ENCODE results near the gene WHRN.

The WHRN gene

DNA sequence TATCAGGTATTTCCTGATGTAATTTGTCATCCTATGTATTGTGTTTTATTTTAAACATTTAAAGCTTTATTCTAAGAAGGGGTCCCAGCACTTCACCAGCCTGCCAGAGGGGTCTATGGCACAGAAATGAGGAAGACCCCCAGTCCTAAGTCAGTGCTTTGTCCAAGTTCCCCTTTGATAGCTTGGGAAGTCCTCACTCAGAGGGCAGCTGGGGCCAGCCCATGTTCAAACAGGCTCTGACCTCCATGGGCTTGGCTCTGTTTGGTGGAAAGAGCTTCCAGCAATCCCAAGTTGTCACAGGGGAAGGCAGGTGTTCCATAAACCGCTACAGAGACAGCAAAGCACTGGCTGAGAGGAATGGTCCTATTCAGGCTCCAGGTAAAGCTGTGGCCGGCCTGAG, 90.9 kb downstream of the WHRN start:
- no peak for DNase-seq

DNA sequence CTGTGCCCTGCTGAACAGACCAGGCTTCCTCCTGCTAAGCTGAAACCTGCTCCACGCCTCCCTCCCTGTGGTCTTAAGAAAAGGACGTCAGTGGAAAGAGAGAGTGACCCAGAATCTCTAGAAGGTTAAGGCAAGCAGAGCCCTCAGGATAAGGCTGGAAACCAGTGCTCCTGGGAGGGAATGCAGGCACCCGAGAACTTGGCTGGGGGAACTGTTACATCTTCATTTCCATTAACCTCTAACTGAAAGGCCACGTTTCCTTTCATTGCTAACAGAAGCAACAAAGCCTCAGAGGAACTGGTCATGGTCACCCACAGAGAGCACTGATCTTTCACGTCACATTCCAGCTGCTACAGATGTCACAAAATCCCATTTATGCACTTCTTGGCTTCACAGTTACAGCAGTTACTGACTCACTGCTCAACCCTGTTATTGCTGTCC, 91.4 kb downstream of the WHRN start:
- DNase-seq, result no peak

DNA sequence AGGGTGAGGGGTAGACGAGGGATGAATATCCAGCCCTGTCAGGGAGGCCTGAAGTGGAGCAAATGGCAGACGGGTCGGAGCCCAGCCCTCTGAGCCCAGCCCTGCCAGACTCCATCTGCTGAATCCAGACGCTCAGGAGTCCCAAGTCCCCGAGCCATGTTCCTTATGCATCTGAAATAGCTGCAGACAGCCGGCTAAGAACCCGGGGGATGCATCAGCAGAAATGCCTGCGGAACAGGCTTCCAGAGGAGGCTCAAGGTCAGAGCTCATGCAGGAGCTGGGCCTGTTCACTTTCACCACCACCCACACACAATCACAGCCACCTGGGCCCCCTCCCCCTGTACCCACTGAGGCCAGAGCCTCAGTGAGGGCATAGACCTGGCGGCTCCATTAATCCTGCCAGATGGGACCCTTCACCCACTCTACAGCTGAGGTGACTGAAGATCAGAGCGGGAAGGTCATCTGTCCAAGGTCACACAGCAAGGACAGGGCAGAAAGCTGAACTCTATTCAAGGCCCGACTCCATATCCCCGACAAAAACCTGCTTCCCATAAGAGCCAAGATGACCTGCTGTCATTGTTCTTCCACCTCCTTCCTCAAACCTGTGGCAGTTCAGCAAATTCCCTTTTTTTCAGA, 93.1 kb downstream of the WHRN start:
- DNase-seq, result no peak

DNA sequence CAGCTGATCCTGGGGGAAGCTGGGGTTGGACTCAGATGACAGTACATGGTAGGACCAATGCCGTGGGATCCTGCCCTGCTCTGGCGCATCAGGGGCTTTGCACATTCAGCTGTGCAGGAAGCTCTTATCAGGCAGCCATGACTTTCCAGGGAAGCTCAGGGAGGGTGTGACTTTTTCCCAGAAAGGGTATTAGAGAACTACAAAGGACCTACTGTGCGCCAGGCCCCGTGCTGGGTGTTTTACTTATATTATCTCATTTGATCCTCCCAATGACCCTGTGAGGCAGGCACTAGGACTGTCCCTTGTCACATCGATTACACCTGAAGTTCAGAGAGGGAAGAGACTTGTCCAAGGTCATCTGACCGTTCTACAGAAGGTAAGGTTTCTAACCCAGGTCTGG, 93.8 kb downstream of the WHRN start:
- no peak for DNase-seq

DNA sequence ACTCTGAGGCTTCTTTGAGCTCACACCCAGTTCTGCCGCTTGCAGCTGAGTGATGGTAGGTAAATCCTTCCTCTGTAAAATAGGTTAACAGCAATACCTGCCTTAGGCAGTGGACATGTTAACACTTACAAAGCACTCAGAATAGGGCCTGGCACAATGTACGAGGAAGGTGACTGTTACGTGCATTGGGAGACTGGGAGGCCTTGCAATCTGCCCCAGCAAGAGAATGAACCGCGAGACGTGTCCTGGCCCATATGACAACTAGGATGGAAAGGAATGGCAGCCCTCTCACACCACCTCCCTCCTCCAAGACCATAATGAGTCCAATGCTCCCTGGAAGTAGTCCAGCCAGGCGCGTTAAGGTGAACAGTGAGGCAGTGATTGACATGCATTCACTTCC, 94.4 kb downstream of the WHRN start:
- no peak for DNase-seq

DNA sequence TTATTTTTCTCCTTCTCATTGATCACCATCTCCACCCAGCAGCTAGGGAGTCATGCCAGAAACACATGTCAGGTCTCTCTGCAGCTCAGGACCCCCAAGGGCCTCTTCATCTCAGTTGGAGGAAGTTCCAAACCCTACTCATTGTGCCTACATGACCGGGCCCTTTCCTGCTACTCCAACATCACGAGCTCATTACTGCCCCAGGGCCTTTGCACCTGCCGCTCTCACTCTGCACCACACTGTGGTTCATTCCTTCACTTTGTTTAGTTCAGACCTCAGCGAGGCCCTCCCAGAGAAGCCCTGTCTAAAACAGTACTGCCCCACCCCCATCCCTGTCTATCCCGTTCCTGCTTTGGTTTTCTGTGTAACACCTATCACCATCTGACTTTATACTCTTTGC, 95.4 kb downstream of the WHRN start:
- DNase-seq, result no peak

DNA sequence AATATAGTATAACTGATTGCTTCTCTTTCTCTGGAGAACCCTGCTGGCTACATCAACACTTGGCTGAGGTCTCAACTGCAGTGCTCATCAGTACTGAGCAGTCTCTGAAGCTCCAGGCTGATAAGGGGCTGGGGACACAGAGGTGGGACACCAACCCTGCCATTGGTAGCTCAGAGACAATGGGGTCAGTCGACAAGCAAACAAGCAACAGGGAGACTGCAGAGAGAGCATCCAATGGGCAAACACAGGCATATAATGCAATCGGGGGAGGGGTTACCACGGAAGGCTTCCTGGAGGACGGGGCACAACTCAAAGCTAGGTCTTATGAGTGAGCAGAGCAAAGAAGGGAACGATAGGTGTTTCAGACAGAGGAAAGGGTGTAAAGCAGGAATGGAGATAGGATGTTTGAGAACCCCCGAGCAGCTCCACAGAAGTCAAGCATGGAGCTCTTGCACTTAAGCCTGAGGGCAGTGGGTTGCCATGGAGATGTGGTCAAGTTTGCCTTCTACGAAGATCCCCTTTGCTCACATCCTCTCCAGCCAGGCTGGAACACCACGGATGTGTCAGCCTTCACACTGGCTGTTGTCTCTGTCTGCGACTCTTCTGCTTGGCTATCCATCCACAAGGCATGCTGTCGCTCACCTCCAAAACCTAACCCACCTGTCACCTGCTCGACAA, 96.0 kb downstream of the WHRN start:
- no peak for DNase-seq

DNA sequence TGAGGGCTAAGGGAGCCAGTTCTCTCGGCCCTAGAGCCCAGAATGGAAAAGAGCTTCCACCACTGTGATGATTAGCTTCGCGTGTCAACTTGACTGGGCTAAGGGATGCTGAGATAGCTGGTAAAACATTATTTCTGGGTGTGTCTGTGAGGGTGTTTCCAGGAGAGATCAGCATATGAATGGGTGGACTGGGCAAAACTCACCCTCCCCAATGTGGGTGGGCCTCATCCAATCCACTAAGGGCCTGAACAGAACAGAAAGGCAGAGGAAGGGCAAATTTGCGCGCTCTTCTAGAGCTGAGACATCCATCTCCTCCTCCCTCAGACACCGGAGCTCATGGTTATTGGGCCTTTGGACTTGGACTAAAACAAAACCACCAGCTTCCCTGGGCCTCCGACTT, 96.6 kb downstream of the WHRN start:
- no peak for DNase-seq

DNA sequence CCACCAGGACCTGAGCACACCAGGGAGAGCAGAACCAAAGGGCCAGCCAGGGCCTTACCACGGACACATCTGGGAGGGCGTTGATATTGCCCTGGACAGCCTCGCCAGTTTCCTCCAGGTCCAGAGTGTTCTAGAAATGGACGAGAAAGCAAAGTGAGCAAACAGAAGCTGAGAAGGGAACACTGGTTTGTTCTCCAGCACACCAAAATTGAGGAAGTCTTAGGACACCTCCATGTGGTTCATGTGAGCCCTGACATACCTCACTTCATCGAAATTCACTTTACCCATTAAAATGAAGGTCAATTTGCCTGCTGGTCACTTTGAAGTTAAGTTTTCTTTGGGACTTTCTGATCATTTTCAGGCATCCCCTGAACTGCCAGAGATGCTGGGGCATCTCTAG, 97.4 kb downstream of the WHRN start:
- DNase-seq, result no peak

DNA sequence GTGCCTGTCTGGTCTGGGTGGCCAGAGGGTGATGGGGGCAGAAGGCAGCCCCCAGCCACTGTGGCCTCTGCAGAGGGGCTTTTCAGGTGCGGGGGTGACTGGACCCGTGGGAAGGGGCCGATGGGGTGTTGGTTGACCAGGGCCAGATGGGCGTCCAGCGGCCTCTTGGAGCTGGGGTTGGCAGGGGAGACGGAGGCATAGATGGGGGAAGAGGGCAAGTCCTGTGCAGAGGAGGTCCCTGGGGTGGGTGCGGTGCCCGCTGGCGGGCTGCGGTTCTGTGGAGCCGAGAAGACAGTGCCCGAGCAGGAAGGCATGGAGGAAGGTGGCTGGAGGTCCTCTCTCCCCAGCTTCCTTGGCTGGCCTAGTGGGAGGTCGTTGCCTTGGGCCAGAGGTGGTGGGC, 98.8 kb downstream of the WHRN start:
- DNase-seq, result no peak

DNA sequence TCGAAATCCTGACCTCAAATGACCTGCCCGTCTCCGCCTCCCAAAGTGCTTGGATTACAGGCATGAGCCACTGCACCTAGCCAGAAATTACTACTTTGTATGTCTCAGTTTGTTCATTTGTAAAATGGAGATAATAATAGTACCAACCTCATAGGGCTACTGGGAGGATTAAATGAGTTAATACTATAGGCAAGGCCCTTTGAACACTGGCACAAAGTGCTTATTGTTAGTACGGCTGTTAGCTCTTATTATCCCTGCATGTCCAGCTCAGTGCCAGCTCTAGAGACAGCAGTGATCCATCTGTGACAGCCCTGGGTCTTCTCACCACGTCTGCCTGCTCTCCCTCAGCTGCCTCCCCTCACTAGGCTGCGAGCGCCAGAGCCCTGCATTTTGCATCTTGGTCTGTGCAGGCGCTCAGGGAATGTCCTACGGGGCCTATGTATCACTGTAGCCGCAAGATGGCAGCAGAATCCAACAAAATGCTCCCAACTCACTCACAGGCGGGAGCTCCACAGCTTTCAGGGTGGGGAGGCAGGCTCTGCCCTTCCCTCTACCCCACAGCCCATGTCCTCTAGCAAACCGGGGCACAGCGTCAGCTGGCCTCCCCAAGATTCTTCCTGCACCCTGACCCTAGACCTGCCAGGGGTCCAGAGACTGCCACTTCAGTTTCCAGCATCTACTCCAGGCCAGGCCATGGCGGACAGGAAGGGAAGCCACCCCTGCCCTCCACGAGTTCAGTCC, 99.8 kb downstream of the WHRN start:
- peak; percentile 64 for DNase-seq

DNA sequence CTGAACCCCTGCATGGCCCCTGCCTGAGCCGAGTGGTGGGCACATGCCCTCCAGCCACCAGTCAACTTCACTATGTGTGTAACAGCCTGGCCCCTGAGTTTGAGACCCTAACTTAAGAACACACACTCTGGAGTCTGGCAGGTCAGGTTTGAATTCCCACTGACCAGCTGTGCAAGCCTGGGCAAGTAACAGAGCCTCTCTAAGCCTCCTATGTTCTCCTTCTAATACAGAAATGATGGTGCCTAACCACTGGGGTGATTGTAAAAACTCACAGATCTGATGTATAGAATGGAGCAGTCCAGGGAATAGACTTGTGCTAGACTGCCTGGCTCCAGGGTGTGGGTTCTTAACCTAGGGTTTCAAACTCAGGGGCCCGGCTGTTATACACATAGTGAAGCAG, 100.7 kb downstream of the WHRN start:
- no peak for DNase-seq

DNA sequence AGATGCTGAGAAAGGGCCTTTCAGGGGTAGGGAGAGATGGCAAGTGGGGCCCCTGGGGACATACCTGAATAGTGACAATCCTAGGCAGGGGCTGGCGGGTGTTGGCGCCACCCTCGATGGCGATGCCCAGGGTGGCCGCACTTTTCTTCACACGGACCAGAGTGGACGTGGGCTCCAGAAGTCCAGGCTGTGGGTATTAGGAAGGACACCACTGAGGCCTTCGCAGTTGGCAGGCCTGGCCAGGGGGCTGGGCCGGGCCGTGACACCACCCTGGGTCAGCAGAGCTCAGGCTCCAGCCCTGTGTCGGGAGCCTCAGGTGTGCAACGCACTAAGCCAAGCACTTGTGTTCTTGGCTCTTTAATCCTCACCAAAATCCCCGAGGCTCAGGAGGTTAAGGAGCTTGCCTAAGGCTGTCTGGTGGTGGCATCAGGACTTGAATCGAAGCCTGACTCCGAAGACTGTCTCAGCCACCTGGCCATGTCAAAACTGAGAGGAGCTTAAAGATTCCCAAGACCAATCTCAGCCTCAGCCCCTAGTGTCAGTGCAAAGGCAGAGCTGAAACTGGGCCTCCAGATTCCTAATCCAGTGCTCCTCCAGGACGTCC, 102.0 kb downstream of the WHRN start:
- no peak for DNase-seq

DNA sequence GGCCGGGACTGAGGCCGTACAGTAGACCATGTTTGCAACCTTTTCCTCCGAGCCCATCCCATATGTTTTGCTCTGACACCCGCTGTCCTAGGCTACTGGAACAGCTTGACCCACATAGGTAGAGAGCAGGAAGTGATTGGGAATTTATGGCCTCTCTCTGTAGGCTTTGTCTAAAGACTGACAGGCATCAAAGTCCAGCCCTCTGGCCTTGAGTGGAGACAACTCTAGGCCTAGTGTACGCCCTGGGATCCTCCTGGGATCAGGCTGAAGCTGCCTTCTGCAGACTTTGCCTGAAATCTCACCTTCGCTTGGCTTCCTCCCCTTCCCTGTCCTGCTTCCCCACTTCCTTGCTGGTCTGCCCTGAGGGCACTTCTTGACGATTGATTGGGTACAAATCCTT, 103.9 kb downstream of the WHRN start:
- DNase-seq, result no peak

DNA sequence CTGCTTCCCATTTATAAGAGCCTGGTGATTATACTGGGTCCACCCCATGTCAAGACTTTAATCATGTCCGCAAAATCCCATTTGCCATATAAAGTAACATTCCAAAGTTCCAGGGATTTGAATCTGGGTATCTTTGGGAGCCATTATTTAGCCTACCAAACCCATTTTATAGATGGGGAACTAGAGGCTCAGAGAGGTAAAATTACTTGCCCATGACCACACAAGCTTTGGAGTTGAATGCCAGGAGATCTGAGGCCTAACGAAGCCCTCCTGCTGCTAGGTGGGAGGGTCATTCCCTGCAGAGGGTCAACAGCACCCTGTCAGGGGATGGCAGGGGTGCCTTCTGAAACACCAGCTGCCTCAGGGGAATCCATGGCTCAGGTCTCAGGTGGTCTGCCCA, 104.5 kb downstream of the WHRN start:
- DNase-seq, result no peak

DNA sequence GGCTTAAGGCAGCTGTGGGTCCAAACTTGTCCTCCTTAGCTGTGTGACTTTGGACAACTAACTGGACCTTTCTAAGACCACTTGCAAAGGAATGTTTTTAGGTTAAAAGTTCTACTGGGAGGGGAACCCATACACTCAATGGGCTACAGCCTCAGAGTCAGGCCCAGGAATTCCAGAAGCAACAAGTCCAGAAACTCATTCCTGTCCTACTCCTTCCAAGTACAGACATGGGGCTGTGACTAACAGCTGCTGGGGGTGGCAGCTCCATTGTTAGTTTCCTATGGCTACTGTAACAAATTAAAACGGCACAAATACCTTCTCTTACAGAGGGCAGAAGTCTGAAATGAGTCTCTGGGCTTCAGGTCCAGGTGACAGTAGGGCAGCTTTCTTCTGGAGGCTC, 105.1 kb downstream of the WHRN start:
- DNase-seq, result no peak

DNA sequence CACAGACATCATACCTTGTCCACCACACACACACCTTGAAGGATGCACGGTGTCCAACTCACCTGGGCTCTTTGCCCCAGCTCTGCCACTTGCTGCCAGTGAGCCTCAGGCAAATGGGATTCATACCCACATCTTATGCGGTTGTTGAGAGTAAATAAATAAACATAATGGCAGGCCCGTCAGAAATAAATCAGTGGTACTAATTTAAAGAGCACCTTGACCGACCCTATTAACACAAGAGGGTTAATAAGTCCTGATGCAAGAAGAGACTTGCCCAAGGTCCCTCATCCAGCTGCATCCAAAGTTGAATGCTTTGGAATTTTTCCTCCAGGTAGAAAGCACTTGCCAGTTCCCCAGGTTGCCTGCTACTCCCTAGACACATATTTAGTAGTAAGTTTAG, 105.9 kb downstream of the WHRN start:
- no peak for DNase-seq

DNA sequence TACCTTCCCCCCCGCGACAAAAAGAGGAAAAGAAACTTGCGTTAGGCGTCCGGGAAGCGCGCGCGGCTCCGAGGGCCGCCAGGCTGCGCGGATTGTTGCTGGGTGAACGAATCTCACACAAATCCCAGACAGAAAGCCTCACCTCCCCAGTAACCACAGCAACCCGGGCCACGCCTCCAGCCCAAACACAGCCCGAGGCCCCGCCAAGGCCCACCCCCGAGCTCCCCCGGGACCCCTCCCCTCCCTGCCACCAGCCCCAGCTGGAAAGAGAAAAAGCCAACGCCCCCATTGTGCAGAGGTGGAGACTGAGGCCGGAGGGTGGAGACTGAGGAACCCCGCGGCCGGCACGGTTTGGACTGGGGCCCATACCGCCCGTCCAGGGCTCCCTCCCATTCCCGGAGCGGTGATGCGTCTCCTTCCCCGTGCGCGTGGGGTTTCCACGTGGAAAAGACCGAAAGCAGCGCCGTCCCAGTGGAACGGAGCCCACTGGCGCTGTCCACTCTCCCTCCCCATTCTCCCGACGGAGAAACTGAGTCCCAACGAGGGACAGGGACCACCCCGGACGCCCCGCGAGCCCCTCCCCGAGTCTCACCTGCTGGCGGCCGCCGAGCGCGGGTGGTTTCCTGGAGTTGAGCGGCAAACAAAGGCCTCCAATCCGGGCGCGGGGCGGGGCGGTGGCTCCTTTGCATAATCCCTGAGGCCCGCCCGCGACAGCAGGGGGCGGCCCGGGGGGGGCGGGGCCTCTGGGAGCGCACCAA, 107.2 kb downstream of the WHRN start:
- peak; percentile 97 for DNase-seq

DNA sequence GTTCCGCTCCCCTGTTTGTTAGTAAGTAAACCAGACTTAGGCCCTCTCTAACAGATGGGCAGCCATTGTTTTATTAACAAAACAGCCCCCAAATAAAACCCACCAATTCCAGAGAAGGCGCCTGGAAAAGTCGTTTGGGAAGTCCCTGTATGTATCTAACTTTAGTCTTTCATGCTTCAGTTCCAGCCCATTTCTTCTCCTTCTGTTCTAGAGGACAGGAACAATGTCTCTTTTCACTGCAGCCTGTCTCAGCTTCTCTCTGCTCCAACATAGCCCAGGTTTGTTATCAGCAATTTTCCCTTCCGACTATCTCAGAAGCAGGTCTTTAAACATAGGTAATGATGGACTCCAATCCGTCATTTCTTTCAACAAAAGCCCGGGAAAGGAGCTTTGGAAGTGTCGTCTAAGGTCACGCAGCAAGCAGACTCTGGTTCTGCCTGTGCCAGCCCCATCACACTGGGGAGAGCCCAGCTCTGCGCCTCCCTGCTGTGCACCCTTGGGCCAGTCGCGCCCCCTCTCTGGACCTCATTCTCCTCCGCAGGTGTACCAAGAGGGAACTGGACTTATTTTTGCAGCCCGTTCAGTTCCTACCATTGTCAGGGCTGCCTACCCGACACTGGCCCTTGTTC, 107.9 kb downstream of the WHRN start:
- no peak for DNase-seq

DNA sequence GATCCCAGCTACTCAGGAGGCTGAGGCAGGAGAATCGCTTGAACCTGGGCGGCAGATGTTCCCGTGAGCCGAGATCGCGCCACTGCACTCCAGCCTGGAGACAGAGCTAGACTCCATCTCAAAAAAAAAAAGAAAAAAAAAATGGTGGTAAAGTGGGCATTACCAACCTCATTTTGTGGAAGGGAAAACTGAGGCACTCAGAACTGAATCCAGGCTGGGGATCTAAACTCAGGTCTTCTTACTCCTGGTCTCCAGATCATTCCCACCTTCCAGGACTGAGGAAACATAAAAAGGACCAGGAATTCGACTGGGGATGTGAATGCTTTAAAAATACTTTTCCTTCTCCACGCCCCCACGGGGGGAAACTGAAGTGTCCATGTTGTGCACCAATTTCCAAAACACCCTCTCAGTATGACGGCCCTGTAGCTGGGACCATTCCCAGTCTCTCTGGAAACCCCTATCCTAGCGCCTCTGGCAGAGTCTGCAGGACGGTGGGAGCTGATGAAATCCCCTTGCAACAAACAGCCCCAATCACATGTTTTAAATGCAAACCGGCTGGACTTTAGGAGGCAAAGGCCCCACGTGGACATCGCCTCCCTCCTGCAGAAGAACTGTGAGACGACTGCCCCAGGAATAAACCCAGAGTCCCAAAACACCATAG, 108.6 kb downstream of the WHRN start:
- DNase-seq, result no peak

DNA sequence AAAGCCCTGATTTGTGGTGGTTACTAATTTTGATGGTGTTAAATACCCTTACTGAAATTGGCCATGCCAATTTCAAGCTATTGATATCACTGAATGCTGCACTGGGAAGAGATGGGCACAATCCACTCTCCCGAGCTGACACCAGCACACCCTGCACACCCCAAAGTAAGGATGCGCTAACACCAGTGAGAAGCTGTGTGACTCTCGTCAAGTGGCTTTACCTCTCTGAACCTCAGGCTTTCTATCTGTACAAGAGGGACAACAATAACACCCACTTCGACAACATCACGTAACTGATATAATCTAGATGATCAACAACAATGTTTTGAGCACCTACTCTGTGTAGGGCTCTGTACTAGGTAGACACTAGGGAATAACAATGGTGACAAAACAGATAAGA, 109.5 kb downstream of the WHRN start:
- DNase-seq, result no peak

DNA sequence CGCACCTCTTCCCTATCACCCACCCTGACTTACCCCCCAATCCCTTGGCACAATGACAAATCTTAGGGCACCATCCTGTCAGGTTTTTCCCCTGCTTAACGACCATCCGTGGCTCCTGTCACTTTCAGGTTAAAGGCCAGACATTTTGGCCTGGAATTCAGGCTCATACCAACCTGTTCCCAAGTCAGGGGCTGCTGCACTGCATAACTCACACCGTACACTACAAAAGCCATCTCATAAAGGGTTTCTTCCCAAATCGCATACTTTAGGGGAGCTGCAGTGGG, 110.0 kb downstream of the WHRN start:
- DNase-seq, result no peak
